Left forelimb (tissue), 1 donor: ENCODE measurements around the gene BMPR1A.
A peak's percentile ranks its signal among the peaks of the same experiment; 100 is the strongest.
"Not testable (repeated sequence)": the region's sequence is repeated elsewhere in the genome, so short reads cannot be mapped to it uniquely, and the experiment has no call there.

Experiments
- DNase-seq: peaks from one replicate; pipeline ENCODE4 v3.0.0-alpha.2; 2018; ENCODE audit warnings: low spot score

BMPR1A gene

GRCh38 chr10:86848747-86849146 is 92.3 kb downstream of the BMPR1A start:
- no peak for DNase-seq

GRCh38 chr10:86849181-86849894 is 92.9 kb downstream of the BMPR1A start:
- no peak for DNase-seq

GRCh38 chr10:86850481-86850880 is 94.1 kb downstream of the BMPR1A start:
- no peak for DNase-seq

GRCh38 chr10:86851328-86852207 is 95.1 kb downstream of the BMPR1A start:
- no peak for DNase-seq

- DNase-seq, result not testable (repeated sequence)
These were observed 97.2 kb downstream of the BMPR1A start for GRCh38 chr10:86853582-86853981.

- DNase-seq, result no peak
These were observed 99.1 kb downstream of the BMPR1A start for GRCh38 chr10:86855513-86855912.

GRCh38 chr10:86856156-86856555 is 99.7 kb downstream of the BMPR1A start:
- DNase-seq, result no peak

- no peak for DNase-seq
These were observed 100.8 kb downstream of the BMPR1A start for GRCh38 chr10:86857128-86857721.

- no peak for DNase-seq
These were observed 101.6 kb downstream of the BMPR1A start for GRCh38 chr10:86858011-86858410.

GRCh38 chr10:86861351-86861750 is 104.9 kb downstream of the BMPR1A start:
- no peak for DNase-seq

- no peak for DNase-seq
These were observed 106.0 kb downstream of the BMPR1A start for GRCh38 chr10:86862373-86862772.

- DNase-seq, result no peak
These were observed 106.5 kb downstream of the BMPR1A start for GRCh38 chr10:86862786-86863483.

GRCh38 chr10:86863484-86863842 is 107.0 kb downstream of the BMPR1A start:
- no peak for DNase-seq

- not testable (repeated sequence) for DNase-seq
These were observed 108.8 kb downstream of the BMPR1A start for GRCh38 chr10:86865011-86865811.

GRCh38 chr10:86867149-86867548 is 110.7 kb downstream of the BMPR1A start:
- no peak for DNase-seq

- peak; percentile 83 for DNase-seq
These were observed 111.9 kb downstream of the BMPR1A start for GRCh38 chr10:86868353-86868752.

GRCh38 chr10:86870679-86871078 is 114.3 kb downstream of the BMPR1A start:
- no peak for DNase-seq

- DNase-seq, result no peak
These were observed 115.3 kb downstream of the BMPR1A start for GRCh38 chr10:86871563-86872183.

GRCh38 chr10:86872757-86873156 is 116.3 kb downstream of the BMPR1A start:
- no peak for DNase-seq

- DNase-seq, result no peak
These were observed 120.3 kb downstream of the BMPR1A start for GRCh38 chr10:86876748-86877147.
